GM12874 (cell line): ENCODE data around the gene BBS5.
A peak's percentile ranks its signal among the peaks of the same experiment; 100 is the strongest.

Experiments
- TF ChIP-seq, protein P1 (sequence below): IDR thresholded peaks from 2 replicates; pipeline ENCODE4 v1.5.1; 2011; ENCODE audit warnings: low read depth, mild to moderate bottlenecking, control low read depth, low read length, moderate library complexity; ENCODE audit not compliant: insufficient read depth

BBS5 gene

GRCh38 chr2:169526451-169526850, 47.2 kb downstream of the BBS5 start:
- TF ChIP-seq, protein P1, sequence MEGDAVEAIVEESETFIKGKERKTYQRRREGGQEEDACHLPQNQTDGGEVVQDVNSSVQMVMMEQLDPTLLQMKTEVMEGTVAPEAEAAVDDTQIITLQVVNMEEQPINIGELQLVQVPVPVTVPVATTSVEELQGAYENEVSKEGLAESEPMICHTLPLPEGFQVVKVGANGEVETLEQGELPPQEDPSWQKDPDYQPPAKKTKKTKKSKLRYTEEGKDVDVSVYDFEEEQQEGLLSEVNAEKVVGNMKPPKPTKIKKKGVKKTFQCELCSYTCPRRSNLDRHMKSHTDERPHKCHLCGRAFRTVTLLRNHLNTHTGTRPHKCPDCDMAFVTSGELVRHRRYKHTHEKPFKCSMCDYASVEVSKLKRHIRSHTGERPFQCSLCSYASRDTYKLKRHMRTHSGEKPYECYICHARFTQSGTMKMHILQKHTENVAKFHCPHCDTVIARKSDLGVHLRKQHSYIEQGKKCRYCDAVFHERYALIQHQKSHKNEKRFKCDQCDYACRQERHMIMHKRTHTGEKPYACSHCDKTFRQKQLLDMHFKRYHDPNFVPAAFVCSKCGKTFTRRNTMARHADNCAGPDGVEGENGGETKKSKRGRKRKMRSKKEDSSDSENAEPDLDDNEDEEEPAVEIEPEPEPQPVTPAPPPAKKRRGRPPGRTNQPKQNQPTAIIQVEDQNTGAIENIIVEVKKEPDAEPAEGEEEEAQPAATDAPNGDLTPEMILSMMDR, result no peak

GRCh38 chr2:169528271-169528701, 49.0 kb downstream of the BBS5 start:
- TF ChIP-seq, protein P1, result peak; percentile 76

DNA sequence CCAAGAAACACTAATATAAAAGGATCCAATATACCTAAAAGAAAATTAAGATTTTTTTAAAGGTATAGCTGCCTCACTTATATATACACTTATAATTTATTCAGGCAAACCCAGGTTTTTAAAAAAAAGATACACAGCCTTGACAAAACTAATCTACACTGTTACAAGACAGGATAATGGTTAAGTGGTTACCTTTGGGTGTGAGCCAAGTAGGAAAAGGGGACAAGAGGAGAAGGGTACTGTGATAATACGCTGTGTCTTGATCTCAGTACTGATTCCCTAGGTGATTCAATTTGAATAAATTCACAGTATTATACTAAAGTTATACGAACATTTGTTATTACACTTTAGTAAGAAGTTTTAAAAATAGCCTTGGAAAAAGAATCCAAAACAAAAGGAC, 60.9 kb downstream of the BBS5 start:
- TF ChIP-seq, protein P1, result no peak

DNA sequence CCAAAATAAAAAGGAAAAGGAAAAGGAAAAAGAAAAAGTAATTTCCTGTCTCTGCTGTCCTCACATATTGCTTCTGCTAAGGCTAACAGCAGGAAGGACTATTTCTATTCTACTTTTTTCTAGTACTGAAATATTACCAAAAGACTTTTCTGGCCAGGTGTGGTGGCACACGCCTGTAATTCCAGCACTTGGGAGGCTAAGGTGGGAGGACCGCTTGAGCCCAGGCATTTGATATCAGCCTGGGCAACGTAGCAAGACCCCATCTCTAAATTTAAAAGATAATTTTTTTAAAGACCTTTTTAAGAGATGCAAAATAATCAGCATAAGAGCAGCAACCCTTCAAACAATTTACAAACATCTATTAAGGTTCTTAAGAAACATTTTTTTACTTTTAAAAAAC, 63.1 kb downstream of the BBS5 start:
- TF ChIP-seq, protein P1, result no peak

DNA sequence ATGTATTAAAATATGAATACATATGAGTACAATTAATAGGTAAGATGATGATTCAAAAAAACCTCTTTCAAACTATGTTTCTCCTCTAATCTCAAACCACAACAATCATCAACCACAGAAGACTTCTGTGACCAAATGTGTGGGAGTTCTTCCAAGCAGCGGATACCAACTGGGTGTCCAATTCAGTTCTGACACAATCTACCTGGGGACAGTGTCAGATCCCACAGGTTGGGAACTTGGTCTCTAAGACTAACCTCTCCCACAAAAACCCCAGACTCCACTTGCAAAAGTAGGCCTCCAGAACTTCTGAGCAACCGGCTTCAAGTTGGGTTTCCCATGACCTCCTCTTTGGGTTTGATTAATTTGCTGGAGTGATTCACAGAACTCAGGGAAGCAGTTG, 67.5 kb downstream of the BBS5 start:
- TF ChIP-seq, protein P1, result no peak
